Adrenal gland (tissue), 5 donors: ENCODE data around the gene STYXL2.
A peak's percentile ranks its signal among the peaks of the same experiment; 100 is the strongest.

ENCODE experiments used
- POLR2A ChIP-seq, 2 donors: fragments of 450-650 bp; IDR thresholded peaks; one replicate each; pipeline ENCODE4 v1.6.1; 2017; ENCODE audit warnings: antibody characterized with exemption in 2 of 2, mild to moderate bottlenecking in 2 of 2, moderate library complexity in 1 of 2
- TF ChIP-seq, protein P1 (sequence below), 6 experiments: fragments of 450-650 bp in 4 of 6; fragments of 200-600 bp in 2 of 6; sonication (generic) in 1 of 6; IDR thresholded peaks; 1 replicate in 5 of 6; 2 replicates in 1 of 6; pipeline versions ENCODE4 v1.5.1 to v1.8.0; 2016 to 2021; ENCODE audit warnings: antibody characterized with exemption in 6 of 6, mild to moderate bottlenecking in 2 of 6, moderate library complexity in 1 of 6
- donor health status: DM: no; HTN: no; CAD: no.

DNA sequence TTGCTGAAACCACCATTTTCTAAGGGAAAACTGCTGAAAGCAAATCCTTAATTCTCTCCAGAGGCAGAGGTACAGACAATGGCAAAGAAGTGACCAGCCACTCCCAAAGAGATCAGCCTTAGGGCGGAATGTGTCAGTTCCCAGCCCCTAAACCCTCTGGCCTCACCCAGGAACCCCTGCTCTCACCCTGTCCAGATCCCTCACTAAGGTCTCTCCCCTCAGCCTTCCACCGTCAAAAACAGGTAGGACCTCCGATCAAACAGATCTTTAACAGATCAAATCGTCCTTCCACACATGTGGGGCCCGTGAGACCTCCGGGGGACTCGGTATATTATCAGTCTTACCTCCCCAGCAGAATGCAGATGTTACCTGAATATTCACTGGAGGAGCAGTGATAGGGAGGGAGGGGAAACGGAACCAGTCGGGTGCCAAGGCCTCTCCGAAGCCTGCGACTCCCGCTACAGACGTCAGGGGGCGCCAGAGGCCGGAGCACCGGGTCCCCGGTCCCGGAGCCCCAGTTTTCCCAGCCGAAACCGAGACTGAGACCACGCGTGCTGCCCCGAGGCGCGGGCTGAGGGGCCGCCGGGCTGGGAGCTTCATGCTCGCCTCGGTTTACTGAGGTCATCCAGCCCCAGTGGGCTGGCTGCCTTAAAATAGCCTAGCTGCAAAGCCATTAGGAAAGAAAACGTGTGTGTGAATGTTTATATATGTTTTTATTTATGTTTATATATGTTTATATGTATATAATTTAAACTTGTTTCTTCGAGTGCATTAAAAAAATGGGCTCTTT, 27.3 kb upstream of the STYXL2 start:
- no peak for TF ChIP-seq POLR2A (IDR thresholded peaks at IDR 0.05)
- TF ChIP-seq, protein P1, sequence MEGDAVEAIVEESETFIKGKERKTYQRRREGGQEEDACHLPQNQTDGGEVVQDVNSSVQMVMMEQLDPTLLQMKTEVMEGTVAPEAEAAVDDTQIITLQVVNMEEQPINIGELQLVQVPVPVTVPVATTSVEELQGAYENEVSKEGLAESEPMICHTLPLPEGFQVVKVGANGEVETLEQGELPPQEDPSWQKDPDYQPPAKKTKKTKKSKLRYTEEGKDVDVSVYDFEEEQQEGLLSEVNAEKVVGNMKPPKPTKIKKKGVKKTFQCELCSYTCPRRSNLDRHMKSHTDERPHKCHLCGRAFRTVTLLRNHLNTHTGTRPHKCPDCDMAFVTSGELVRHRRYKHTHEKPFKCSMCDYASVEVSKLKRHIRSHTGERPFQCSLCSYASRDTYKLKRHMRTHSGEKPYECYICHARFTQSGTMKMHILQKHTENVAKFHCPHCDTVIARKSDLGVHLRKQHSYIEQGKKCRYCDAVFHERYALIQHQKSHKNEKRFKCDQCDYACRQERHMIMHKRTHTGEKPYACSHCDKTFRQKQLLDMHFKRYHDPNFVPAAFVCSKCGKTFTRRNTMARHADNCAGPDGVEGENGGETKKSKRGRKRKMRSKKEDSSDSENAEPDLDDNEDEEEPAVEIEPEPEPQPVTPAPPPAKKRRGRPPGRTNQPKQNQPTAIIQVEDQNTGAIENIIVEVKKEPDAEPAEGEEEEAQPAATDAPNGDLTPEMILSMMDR (IDR thresholded peaks at IDR 0.05) = peak; percentile 87 to 96 (median 90)
